HCT116 (cell line): ENCODE data around the gene ANKMY2. TPM values are rescaled to one million over a fixed set of nuclear protein-coding genes. Genes with fewer than 3 reads are reported as not detected.

ENCODE experiments used
- ATAC-seq: fragments of 200-7000 bp; cut with Tn5 transposase; 2 replicates; pipeline ENCODE4 v1.9.1; 2020; ENCODE audit warnings: mild to moderate bottlenecking, moderate library complexity
- BruUV-seq: library from RNA; stranded (reverse); fragments of 400-500 nt; replicated peaks from 2 replicates; lab custom pipeline; 2021; lab: Mats Ljungman, UMichigan
- CTCF ChIA-PET: fragments of 300-600 bp; sonication (Branson Sonifier 250); formaldehyde crosslinking; loops from one replicate; lab custom pipeline; 2021; ENCODE audit warnings: antibody characterized with exemption; lab: Charles Lee
- POLR2A ChIA-PET: fragments of 300-600, 350-600 bp; sonication (Branson Sonifier 250); formaldehyde crosslinking; loops from one replicate; lab custom pipeline; 2021; ENCODE audit warnings: antibody characterized with exemption; lab: Charles Lee
- RAD21 ChIA-PET, 2 experiments: fragments of 300-600 bp; sonication (Branson Sonifier 250); formaldehyde crosslinking; loops; one replicate each; lab custom pipeline; 2023; ENCODE audit warnings: low total read pairs in 2 of 2; ENCODE audit not compliant: uncharacterized antibody in 2 of 2, unreplicated experiment in 2 of 2, low non-redundant PET in 1 of 2; lab: Charles Lee
- DNase-seq: peaks from one replicate; pipeline ENCODE4 v3.0.0-alpha.2; 2010; ENCODE audit warnings: low read depth, low spot score
- H2AFZ ChIP-seq: fragments of 200-600 bp; shearing (Covaris generic), sonication (generic); 2 replicates; pipeline ENCODE4 v1.6.1; 2017; ENCODE audit warnings: low read depth, mixed run types, mixed read lengths, antibody characterized with exemption, low read length; ENCODE audit not compliant: poor library complexity, severe bottlenecking
- H3K27ac ChIP-seq: 2 replicates; pipeline ENCODE4 v1.5.1; 2012; ENCODE audit warnings: low read depth, low read length
- H3K27me3 ChIP-seq: fragments of 200-600 bp; sonication (generic); 2 replicates; pipeline ENCODE4 v1.6.1; 2016; ENCODE audit warnings: mixed run types, low read length, mixed read lengths; ENCODE audit not compliant: insufficient read depth
- H3K36me3 ChIP-seq, 2 experiments: fragments of 200-500 bp in 1 of 2; fragments of 200-600 bp in 1 of 2; sonication (Bioruptor generic) in 1 of 2; sonication (generic) in 1 of 2; 2 replicates each; pipeline versions ENCODE4 v1.5.1 to v1.6.1; 2014 to 2016; ENCODE audit warnings: low read length in 2 of 2, inconsistent platforms in 1 of 2, mixed read lengths in 1 of 2, mixed run types in 1 of 2; ENCODE audit not compliant: insufficient read depth in 2 of 2, control insufficient read depth in 1 of 2
- H3K4me1 ChIP-seq, 2 experiments: fragments of 200-600 bp in 1 of 2; sonication (generic) in 1 of 2; 2 replicates each; pipeline versions ENCODE4 v1.5.1 to v1.6.1; 2012 to 2017; ENCODE audit warnings: low read length in 2 of 2, inconsistent platforms in 1 of 2, mild to moderate bottlenecking in 1 of 2, mixed read lengths in 1 of 2, mixed run types in 1 of 2, moderate library complexity in 1 of 2; ENCODE audit not compliant: insufficient read depth in 2 of 2, control insufficient read depth in 1 of 2
- H3K4me2 ChIP-seq: fragments of 200-600 bp; sonication (generic); 2 replicates; pipeline ENCODE4 v1.6.1; 2017; ENCODE audit warnings: mixed run types, low read length, mixed read lengths
- H3K4me3 ChIP-seq, 2 experiments: fragments of 200-600 bp in 1 of 2; sonication (generic) in 1 of 2; replicated peaks in 1 of 2; 2 replicates each; pipeline ENCODE4 v1.5.1; 2011 to 2016; ENCODE audit warnings: low read length in 2 of 2, control low read depth in 1 of 2, low read depth in 1 of 2, mild to moderate bottlenecking in 1 of 2, mixed read lengths in 1 of 2, mixed run types in 1 of 2
- H3K79me2 ChIP-seq: fragments of 200-600 bp; sonication (generic); 2 replicates; pipeline ENCODE4 v1.6.1; 2017; ENCODE audit warnings: mild to moderate bottlenecking, mixed run types, low read length, moderate library complexity, mixed read lengths; ENCODE audit not compliant: insufficient read depth
- H3K9ac ChIP-seq: fragments of 200-600 bp; sonication (generic); 2 replicates; pipeline ENCODE4 v1.6.1; 2016; ENCODE audit warnings: low read length, mixed read lengths
- H3K9me2 ChIP-seq: fragments of 200-600 bp; sonication (generic), shearing (Covaris generic); 2 replicates; pipeline ENCODE4 v1.6.1; 2017; ENCODE audit warnings: mixed run types, mild to moderate bottlenecking, moderate library complexity; ENCODE audit not compliant: insufficient read depth
- H3K9me3 ChIP-seq, 2 experiments: fragments of 200-500 bp in 1 of 2; fragments of 200-600 bp in 1 of 2; sonication (Bioruptor generic) in 1 of 2; sonication (generic) in 1 of 2; 2 replicates each; pipeline ENCODE4 v1.6.1; 2014 to 2017; ENCODE audit warnings: low read length in 2 of 2, mixed read lengths in 2 of 2, inconsistent platforms in 1 of 2, low read depth in 1 of 2, mild to moderate bottlenecking in 1 of 2, mixed run types in 1 of 2, moderate library complexity in 1 of 2; ENCODE audit not compliant: control insufficient read depth in 1 of 2, insufficient read depth in 1 of 2
- H4K20me1 ChIP-seq: fragments of 200-600 bp; sonication (generic), shearing (Covaris generic); 2 replicates; pipeline ENCODE4 v1.6.1; 2017; ENCODE audit warnings: mixed run types, mild to moderate bottlenecking, moderate library complexity; ENCODE audit not compliant: insufficient read depth
- CEBPB ChIP-seq: IDR thresholded peaks from 2 replicates; pipeline ENCODE4 v1.6.1; 2012; ENCODE audit warnings: low read depth
- EGR1 ChIP-seq: IDR thresholded peaks from 2 replicates; pipeline ENCODE4 v1.6.1; 2012; ENCODE audit warnings: low read depth
- EZH2 ChIP-seq: fragments of 200-600 bp; sonication (generic); IDR thresholded peaks from 2 replicates; pipeline ENCODE4 v1.6.1; 2017; ENCODE audit warnings: antibody characterized with exemption, mixed run types
- EZH2phosphoT487 ChIP-seq: fragments of 200-600 bp; IDR thresholded peaks from 2 replicates; pipeline ENCODE4 v1.6.1; 2018; ENCODE audit warnings: antibody characterized with exemption, borderline replicate concordance
- FOSL1 ChIP-seq: IDR thresholded peaks from 2 replicates; pipeline ENCODE4 v1.6.1; 2012; ENCODE audit warnings: low read depth
- JUND ChIP-seq: IDR thresholded peaks from 2 replicates; pipeline ENCODE4 v1.6.1; 2012
- POLR2A ChIP-seq: IDR thresholded peaks from 2 replicates; pipeline ENCODE4 v1.7.0; 2011; ENCODE audit warnings: borderline replicate concordance; ENCODE audit not compliant: insufficient read depth, insufficient read length; ENCODE audit errors: extremely low read depth
- POLR2AphosphoS5 ChIP-seq: IDR thresholded peaks from 2 replicates; pipeline ENCODE4 v1.6.1; 2011; ENCODE audit warnings: mild to moderate bottlenecking, low read depth, low read length, moderate library complexity
- RAD21 ChIP-seq: IDR thresholded peaks from 2 replicates; pipeline ENCODE4 v1.6.1; 2012; ENCODE audit warnings: low read depth, mild to moderate bottlenecking
- SIN3A ChIP-seq: IDR thresholded peaks from 2 replicates; pipeline ENCODE4 v1.6.1; 2012; ENCODE audit warnings: low read depth
- SRF ChIP-seq: IDR thresholded peaks from 2 replicates; pipeline ENCODE4 v1.6.1; 2012; ENCODE audit warnings: low read depth
- TCF7L2 ChIP-seq: IDR thresholded peaks from 2 replicates; pipeline ENCODE4 v1.7.0; 2011; ENCODE audit warnings: borderline replicate concordance, inconsistent platforms; ENCODE audit not compliant: insufficient read depth, insufficient read length; ENCODE audit errors: extremely low read depth
- YY1 ChIP-seq: IDR thresholded peaks from 2 replicates; pipeline ENCODE4 v1.6.1; 2011; ENCODE audit warnings: low read length, low read depth, moderate library complexity, mild to moderate bottlenecking; ENCODE audit not compliant: insufficient replicate concordance; ENCODE audit errors: extremely low read depth
- ZNF274 ChIP-seq: fragments of 200-500 bp; sonication (Bioruptor generic); IDR thresholded peaks from 2 replicates; pipeline ENCODE4 v1.6.1; 2014; ENCODE audit warnings: mild to moderate bottlenecking, low read depth, low read length, inconsistent platforms
- intact Hi-C: fragments of 100-400 bp; cut with micrococcal nuclease; formaldehyde crosslinking; loops from 2 replicates; pipeline ENCODE4 v1.10.0; 2022
- total RNA-seq: library from RNA; stranded (reverse); gene quantifications from one replicate; pipeline ENCODE4 v1.2.1, GENCODE V29; 2021; ENCODE audit not compliant: unreplicated experiment
- TF ChIP-seq, protein P1 (sequence below): IDR thresholded peaks from 2 replicates; pipeline ENCODE4 v1.6.1; 2012
- TF ChIP-seq, protein P2 (sequence below): IDR thresholded peaks from 2 replicates; pipeline ENCODE4 v1.6.1; 2012; ENCODE audit warnings: low read depth
- TF ChIP-seq, protein P3 (sequence below): IDR thresholded peaks from 2 replicates; pipeline ENCODE4 v1.6.1; 2011; ENCODE audit warnings: mild to moderate bottlenecking, low read length, moderate library complexity; ENCODE audit not compliant: insufficient replicate concordance; ENCODE audit errors: extremely low read depth
- TF ChIP-seq, protein P4 (sequence below), 3 experiments: fragments of 200-600 bp in 1 of 3; sonication (generic) in 1 of 3; IDR thresholded peaks in 2 of 3; conservative IDR thresholded peaks in 1 of 3; 2 replicates each; pipeline ENCODE4 v1.5.1; 2012 to 2017; ENCODE audit warnings: low read depth in 2 of 3, low read length in 2 of 3, antibody characterized with exemption in 1 of 3, borderline replicate concordance in 1 of 3, control low read depth in 1 of 3, mild to moderate bottlenecking in 1 of 3, mixed read lengths in 1 of 3, mixed run types in 1 of 3, moderate library complexity in 1 of 3; ENCODE audit not compliant: insufficient read depth in 1 of 3

ANKMY2 gene
- total RNA-seq, 1 experiment from 2014 or later: 24.9 TPM

DNA sequence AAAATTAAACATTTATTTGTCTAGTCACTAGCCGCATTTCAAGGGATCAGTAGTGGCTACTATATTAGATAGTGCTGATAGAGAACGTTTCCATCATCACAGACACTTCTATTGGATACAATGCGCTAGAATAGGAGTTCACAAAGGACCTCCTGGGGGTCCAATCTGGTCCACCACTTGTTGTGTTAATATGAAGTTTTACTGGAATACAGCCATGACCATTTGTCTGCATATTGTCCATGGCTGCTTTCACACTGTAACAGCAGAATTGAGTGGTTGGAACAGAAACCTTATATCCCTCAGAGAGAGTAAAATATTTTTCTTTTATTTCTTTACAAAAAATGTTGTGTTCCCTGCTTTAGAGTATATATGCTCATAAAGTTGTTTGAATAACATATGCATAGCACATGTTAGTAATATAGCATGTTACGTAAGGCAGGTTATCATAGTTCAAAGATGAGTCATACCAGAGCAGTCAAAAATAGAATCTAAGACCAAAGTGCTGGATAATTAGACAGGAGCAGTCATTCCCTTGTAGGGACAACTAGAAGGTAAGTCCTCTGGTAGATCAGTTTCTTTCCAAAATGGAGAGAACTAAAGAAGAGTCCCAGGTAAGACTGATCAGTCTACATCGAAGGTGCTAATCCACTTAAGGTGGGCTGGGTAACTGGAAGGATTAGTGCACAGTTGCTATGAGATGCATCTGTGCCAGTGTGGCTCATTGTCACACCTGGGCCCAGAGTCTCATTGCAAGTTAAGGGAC lies 15.3 kb upstream of the ANKMY2 start:
- no TSS peak for BruUV-seq
- H3K27ac ChIP-seq: peak overlapping the region; percentile 43; the same call in 1 of the 2 replicates
- ChIA-PET POLR2A (no interaction called here), CTCF (no interaction called here), RAD21 (no interaction called here)
- no peak for DNase-seq
- H3K27me3 ChIP-seq: no peaks in the 10 kb centered on the region
- H2AFZ ChIP-seq: no peak overlapping the region
- no peaks in the 10 kb centered on the region for H3K9me3 ChIP-seq
- peaks cover 28 to 33% of the 10 kb centered on the region in 2 experiments for H3K4me1 ChIP-seq
- peak overlapping the region in 1 of 2 experiments; percentile 33; a peak in 2 of 4 replicates for H3K4me3 ChIP-seq
- H3K9ac ChIP-seq: 0 out of 2 replicates have a peak overlapping the region, but pooled peaks have one; percentile 7
- H3K4me2 ChIP-seq: peak overlapping the region; percentile 66
- intact Hi-C loops: no loop called here
- H3K36me3 ChIP-seq: no peaks in the 10 kb centered on the region; a peak in 1 of 4 replicates
- no peaks in the 10 kb centered on the region; the same call in 1 of the 2 replicates for H4K20me1 ChIP-seq
- peaks cover 98% of the 10 kb centered on the region for H3K79me2 ChIP-seq
- peak; percentile 81 for ATAC-seq
- 0 out of 2 replicates have a peak, but pooled peaks cover 5% of the 10 kb centered on the region for H3K9me2 ChIP-seq
- TF ChIP-seq EGR1 (no peak), EZH2 (no peak), SRF (peak; percentile 39; the same call in 1 of the 2 replicates), FOSL1 (peak; percentile 81), JUND (peak; percentile 73), POLR2AphosphoS5 (no peak), RAD21 (no peak), EZH2phosphoT487 (no peak), POLR2A (no peak), TCF7L2 (no peak), ZNF274 (no peak), CEBPB (peak; percentile 85), YY1 (no peak), SIN3A (no peak)
- TF ChIP-seq, protein P1, sequence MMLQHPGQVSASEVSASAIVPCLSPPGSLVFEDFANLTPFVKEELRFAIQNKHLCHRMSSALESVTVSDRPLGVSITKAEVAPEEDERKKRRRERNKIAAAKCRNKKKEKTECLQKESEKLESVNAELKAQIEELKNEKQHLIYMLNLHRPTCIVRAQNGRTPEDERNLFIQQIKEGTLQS: no peak
- TF ChIP-seq, protein P2, sequence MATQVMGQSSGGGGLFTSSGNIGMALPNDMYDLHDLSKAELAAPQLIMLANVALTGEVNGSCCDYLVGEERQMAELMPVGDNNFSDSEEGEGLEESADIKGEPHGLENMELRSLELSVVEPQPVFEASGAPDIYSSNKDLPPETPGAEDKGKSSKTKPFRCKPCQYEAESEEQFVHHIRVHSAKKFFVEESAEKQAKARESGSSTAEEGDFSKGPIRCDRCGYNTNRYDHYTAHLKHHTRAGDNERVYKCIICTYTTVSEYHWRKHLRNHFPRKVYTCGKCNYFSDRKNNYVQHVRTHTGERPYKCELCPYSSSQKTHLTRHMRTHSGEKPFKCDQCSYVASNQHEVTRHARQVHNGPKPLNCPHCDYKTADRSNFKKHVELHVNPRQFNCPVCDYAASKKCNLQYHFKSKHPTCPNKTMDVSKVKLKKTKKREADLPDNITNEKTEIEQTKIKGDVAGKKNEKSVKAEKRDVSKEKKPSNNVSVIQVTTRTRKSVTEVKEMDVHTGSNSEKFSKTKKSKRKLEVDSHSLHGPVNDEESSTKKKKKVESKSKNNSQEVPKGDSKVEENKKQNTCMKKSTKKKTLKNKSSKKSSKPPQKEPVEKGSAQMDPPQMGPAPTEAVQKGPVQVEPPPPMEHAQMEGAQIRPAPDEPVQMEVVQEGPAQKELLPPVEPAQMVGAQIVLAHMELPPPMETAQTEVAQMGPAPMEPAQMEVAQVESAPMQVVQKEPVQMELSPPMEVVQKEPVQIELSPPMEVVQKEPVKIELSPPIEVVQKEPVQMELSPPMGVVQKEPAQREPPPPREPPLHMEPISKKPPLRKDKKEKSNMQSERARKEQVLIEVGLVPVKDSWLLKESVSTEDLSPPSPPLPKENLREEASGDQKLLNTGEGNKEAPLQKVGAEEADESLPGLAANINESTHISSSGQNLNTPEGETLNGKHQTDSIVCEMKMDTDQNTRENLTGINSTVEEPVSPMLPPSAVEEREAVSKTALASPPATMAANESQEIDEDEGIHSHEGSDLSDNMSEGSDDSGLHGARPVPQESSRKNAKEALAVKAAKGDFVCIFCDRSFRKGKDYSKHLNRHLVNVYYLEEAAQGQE: no peak
- TF ChIP-seq, protein P3, sequence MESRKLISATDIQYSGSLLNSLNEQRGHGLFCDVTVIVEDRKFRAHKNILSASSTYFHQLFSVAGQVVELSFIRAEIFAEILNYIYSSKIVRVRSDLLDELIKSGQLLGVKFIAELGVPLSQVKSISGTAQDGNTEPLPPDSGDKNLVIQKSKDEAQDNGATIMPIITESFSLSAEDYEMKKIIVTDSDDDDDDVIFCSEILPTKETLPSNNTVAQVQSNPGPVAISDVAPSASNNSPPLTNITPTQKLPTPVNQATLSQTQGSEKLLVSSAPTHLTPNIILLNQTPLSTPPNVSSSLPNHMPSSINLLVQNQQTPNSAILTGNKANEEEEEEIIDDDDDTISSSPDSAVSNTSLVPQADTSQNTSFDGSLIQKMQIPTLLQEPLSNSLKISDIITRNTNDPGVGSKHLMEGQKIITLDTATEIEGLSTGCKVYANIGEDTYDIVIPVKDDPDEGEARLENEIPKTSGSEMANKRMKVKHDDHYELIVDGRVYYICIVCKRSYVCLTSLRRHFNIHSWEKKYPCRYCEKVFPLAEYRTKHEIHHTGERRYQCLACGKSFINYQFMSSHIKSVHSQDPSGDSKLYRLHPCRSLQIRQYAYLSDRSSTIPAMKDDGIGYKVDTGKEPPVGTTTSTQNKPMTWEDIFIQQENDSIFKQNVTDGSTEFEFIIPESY: no peak
- TF ChIP-seq, protein P4, sequence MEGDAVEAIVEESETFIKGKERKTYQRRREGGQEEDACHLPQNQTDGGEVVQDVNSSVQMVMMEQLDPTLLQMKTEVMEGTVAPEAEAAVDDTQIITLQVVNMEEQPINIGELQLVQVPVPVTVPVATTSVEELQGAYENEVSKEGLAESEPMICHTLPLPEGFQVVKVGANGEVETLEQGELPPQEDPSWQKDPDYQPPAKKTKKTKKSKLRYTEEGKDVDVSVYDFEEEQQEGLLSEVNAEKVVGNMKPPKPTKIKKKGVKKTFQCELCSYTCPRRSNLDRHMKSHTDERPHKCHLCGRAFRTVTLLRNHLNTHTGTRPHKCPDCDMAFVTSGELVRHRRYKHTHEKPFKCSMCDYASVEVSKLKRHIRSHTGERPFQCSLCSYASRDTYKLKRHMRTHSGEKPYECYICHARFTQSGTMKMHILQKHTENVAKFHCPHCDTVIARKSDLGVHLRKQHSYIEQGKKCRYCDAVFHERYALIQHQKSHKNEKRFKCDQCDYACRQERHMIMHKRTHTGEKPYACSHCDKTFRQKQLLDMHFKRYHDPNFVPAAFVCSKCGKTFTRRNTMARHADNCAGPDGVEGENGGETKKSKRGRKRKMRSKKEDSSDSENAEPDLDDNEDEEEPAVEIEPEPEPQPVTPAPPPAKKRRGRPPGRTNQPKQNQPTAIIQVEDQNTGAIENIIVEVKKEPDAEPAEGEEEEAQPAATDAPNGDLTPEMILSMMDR (IDR thresholded peaks at IDR 0.05 in 2 of 3, conservative IDR thresholded peaks at IDR 0.05 in 1 of 3; ENCODE audit: borderline replicate concordance in 1 of 3, insufficient read depth in 1 of 3, low read depth in 2 of 3, low read length in 2 of 3): no peak
